GM23338 (cell line): ENCODE results near the gene MRPL37.

ENCODE experiments used
- CREB1 ChIP-seq: fragments of 250-450 bp; sonication (Bioruptor Pico); IDR thresholded peaks from 2 replicates; pipeline ENCODE4 v1.5.0; 2020; ENCODE audit warnings: low read depth, mild to moderate bottlenecking, moderate library complexity
- EZH2 ChIP-seq: fragments of 200-600 bp; sonication (generic); IDR thresholded peaks from one replicate; pipeline ENCODE4 v1.8.0; 2017; ENCODE audit warnings: antibody characterized with exemption, mild to moderate bottlenecking, low read depth; ENCODE audit not compliant: unreplicated experiment
- EZH2phosphoT487 ChIP-seq: fragments of 200-600 bp; sonication (generic); IDR thresholded peaks from one replicate; pipeline ENCODE4 v1.8.1; 2018; ENCODE audit warnings: antibody characterized with exemption; ENCODE audit not compliant: unreplicated experiment
- JUNB ChIP-seq: IDR thresholded peaks from one replicate; pipeline ENCODE4 v1.6.1; 2016; ENCODE audit warnings: antibody characterized with exemption; ENCODE audit not compliant: unreplicated experiment
- NANOG ChIP-seq: IDR thresholded peaks from 2 replicates; pipeline ENCODE4 v1.6.1; 2016; ENCODE audit warnings: antibody characterized with exemption, borderline replicate concordance
- POLR2AphosphoS5 ChIP-seq: IDR thresholded peaks from 2 replicates; pipeline ENCODE4 v1.6.1; 2016; ENCODE audit warnings: antibody characterized with exemption, low read depth
- ZNF114 ChIP-seq: fragments of 250-450 bp; sonication (Bioruptor Pico); IDR thresholded peaks from 2 replicates; pipeline ENCODE4 v1.5.0; 2020; ENCODE audit warnings: mild to moderate bottlenecking, moderate library complexity
- ZNF331 ChIP-seq: fragments of 250-450 bp; sonication (Bioruptor Pico); IDR thresholded peaks from 2 replicates; pipeline ENCODE4 v1.5.0; 2020; ENCODE audit warnings: low read depth, mild to moderate bottlenecking, moderate library complexity
- TF ChIP-seq, protein P1 (sequence below), 2 experiments: fragments of 200-600 bp in 1 of 2; sonication (generic) in 1 of 2; conservative IDR thresholded peaks; 2 replicates each; pipeline versions ENCODE4 v1.5.1 to v1.6.1; 2016 to 2017; ENCODE audit warnings: antibody characterized with exemption in 2 of 2, low read depth in 2 of 2, mild to moderate bottlenecking in 2 of 2, moderate library complexity in 1 of 2
- TF ChIP-seq, protein P2 (sequence below): IDR thresholded peaks from 2 replicates; pipeline ENCODE4 v1.6.1; 2016; ENCODE audit warnings: antibody characterized with exemption
- TF ChIP-seq, protein P3 (sequence below): IDR thresholded peaks from one replicate; pipeline ENCODE4 v1.6.1; 2018; ENCODE audit warnings: antibody characterized with exemption; ENCODE audit not compliant: unreplicated experiment
- TF ChIP-seq, protein P4 (sequence below): fragments of 250-450 bp; sonication (Bioruptor Pico); IDR thresholded peaks from 2 replicates; pipeline ENCODE4 v1.5.0; 2020; ENCODE audit warnings: mild to moderate bottlenecking, moderate library complexity

DNA sequence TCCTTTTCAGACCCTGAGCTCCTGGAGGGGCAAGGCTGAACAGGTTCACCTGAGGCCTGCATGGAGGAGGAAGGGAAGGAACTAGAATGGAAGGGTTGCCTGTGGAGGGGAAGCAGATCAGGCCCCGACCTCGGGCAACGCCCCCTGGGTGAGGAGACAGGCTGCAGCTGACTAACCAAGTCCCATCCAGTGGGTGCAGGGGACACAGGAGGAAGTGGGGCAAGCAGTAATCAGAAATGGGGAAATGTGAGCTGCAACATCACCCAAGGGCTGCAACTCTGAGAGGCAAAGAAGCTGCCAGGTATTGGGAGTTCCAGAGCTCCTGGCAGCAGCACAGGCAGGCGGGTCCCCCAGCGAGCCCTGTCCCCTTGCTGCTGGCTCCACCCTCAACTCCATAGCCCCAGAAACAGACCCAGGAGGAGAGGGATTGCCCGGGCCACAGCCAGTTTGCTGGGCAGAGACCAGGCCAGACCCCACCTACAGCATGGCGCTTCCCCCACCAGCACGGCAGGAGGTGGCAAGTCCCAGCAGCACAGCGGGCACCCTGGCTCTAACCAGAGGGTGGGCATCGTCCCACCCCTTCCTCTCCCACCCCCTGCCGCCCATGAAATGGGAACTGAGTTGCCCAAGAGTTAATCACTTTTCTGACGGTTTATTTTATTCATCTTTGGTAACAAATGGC is 38.5 kb downstream of the MRPL37 start:
- TF ChIP-seq, protein P1, sequence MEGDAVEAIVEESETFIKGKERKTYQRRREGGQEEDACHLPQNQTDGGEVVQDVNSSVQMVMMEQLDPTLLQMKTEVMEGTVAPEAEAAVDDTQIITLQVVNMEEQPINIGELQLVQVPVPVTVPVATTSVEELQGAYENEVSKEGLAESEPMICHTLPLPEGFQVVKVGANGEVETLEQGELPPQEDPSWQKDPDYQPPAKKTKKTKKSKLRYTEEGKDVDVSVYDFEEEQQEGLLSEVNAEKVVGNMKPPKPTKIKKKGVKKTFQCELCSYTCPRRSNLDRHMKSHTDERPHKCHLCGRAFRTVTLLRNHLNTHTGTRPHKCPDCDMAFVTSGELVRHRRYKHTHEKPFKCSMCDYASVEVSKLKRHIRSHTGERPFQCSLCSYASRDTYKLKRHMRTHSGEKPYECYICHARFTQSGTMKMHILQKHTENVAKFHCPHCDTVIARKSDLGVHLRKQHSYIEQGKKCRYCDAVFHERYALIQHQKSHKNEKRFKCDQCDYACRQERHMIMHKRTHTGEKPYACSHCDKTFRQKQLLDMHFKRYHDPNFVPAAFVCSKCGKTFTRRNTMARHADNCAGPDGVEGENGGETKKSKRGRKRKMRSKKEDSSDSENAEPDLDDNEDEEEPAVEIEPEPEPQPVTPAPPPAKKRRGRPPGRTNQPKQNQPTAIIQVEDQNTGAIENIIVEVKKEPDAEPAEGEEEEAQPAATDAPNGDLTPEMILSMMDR (conservative IDR thresholded peaks at IDR 0.05; ENCODE audit: low read depth in 2 of 2) = no peak
- TF ChIP-seq, protein P2, sequence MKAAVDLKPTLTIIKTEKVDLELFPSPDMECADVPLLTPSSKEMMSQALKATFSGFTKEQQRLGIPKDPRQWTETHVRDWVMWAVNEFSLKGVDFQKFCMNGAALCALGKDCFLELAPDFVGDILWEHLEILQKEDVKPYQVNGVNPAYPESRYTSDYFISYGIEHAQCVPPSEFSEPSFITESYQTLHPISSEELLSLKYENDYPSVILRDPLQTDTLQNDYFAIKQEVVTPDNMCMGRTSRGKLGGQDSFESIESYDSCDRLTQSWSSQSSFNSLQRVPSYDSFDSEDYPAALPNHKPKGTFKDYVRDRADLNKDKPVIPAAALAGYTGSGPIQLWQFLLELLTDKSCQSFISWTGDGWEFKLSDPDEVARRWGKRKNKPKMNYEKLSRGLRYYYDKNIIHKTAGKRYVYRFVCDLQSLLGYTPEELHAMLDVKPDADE = no peak
- TF ChIP-seq EZH2phosphoT487 = no peak
- no peak for TF ChIP-seq EZH2
- no peak for TF ChIP-seq POLR2AphosphoS5
- TF ChIP-seq, protein P3, sequence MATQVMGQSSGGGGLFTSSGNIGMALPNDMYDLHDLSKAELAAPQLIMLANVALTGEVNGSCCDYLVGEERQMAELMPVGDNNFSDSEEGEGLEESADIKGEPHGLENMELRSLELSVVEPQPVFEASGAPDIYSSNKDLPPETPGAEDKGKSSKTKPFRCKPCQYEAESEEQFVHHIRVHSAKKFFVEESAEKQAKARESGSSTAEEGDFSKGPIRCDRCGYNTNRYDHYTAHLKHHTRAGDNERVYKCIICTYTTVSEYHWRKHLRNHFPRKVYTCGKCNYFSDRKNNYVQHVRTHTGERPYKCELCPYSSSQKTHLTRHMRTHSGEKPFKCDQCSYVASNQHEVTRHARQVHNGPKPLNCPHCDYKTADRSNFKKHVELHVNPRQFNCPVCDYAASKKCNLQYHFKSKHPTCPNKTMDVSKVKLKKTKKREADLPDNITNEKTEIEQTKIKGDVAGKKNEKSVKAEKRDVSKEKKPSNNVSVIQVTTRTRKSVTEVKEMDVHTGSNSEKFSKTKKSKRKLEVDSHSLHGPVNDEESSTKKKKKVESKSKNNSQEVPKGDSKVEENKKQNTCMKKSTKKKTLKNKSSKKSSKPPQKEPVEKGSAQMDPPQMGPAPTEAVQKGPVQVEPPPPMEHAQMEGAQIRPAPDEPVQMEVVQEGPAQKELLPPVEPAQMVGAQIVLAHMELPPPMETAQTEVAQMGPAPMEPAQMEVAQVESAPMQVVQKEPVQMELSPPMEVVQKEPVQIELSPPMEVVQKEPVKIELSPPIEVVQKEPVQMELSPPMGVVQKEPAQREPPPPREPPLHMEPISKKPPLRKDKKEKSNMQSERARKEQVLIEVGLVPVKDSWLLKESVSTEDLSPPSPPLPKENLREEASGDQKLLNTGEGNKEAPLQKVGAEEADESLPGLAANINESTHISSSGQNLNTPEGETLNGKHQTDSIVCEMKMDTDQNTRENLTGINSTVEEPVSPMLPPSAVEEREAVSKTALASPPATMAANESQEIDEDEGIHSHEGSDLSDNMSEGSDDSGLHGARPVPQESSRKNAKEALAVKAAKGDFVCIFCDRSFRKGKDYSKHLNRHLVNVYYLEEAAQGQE = no peak
- TF ChIP-seq CREB1 = no peak
- no peak for TF ChIP-seq JUNB
- TF ChIP-seq, protein P4, sequence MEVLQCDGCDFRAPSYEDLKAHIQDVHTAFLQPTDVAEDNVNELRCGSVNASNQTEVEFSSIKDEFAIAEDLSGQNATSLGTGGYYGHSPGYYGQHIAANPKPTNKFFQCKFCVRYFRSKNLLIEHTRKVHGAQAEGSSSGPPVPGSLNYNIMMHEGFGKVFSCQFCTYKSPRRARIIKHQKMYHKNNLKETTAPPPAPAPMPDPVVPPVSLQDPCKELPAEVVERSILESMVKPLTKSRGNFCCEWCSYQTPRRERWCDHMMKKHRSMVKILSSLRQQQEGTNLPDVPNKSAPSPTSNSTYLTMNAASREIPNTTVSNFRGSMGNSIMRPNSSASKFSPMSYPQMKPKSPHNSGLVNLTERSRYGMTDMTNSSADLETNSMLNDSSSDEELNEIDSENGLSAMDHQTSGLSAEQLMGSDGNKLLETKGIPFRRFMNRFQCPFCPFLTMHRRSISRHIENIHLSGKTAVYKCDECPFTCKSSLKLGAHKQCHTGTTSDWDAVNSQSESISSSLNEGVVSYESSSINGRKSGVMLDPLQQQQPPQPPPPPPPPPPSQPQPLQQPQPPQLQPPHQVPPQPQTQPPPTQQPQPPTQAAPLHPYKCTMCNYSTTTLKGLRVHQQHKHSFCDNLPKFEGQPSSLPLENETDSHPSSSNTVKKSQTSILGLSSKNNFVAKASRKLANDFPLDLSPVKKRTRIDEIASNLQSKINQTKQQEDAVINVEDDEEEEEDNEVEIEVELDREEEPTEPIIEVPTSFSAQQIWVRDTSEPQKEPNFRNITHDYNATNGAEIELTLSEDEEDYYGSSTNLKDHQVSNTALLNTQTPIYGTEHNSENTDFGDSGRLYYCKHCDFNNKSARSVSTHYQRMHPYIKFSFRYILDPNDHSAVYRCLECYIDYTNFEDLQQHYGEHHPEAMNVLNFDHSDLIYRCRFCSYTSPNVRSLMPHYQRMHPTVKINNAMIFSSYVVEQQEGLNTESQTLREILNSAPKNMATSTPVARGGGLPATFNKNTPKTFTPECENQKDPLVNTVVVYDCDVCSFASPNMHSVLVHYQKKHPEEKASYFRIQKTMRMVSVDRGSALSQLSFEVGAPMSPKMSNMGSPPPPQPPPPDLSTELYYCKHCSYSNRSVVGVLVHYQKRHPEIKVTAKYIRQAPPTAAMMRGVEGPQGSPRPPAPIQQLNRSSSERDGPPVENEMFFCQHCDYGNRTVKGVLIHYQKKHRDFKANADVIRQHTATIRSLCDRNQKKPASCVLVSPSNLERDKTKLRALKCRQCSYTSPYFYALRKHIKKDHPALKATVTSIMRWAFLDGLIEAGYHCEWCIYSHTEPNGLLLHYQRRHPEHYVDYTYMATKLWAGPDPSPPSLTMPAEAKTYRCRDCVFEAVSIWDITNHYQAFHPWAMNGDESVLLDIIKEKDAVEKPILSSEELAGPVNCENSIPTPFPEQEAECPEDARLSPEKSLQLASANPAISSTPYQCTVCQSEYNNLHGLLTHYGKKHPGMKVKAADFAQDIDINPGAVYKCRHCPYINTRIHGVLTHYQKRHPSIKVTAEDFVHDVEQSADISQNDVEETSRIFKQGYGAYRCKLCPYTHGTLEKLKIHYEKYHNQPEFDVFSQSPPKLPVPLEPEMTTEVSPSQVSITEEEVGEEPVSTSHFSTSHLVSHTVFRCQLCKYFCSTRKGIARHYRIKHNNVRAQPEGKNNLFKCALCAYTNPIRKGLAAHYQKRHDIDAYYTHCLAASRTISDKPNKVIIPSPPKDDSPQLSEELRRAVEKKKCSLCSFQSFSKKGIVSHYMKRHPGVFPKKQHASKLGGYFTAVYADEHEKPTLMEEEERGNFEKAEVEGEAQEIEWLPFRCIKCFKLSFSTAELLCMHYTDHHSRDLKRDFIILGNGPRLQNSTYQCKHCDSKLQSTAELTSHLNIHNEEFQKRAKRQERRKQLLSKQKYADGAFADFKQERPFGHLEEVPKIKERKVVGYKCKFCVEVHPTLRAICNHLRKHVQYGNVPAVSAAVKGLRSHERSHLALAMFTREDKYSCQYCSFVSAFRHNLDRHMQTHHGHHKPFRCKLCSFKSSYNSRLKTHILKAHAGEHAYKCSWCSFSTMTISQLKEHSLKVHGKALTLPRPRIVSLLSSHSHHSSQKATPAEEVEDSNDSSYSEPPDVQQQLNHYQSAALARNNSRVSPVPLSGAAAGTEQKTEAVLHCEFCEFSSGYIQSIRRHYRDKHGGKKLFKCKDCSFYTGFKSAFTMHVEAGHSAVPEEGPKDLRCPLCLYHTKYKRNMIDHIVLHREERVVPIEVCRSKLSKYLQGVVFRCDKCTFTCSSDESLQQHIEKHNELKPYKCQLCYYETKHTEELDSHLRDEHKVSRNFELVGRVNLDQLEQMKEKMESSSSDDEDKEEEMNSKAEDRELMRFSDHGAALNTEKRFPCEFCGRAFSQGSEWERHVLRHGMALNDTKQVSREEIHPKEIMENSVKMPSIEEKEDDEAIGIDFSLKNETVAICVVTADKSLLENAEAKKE (CRISPR knock-in tag) = no peak
- no peak for TF ChIP-seq ZNF331 (CRISPR knock-in tag)
- TF ChIP-seq ZNF114 = no peak
- TF ChIP-seq NANOG = no peak
